HG03280 (cell line): ENCODE data around the gene RUNX2.

Experiments
- ATAC-seq: cut with Tn5 transposase; IDR thresholded peaks from one replicate; pipeline ENCODE4 v1.9.1; 2021; ENCODE audit warnings: mild to moderate bottlenecking, moderate library complexity; ENCODE audit not compliant: unreplicated experiment

The RUNX2 gene

GRCh38 chr6:45351076-45351475 lies 22.9 kb downstream of the RUNX2 start:
- no peak for ATAC-seq

- no peak for ATAC-seq
Observed at GRCh38 chr6:45351667-45352066, 23.5 kb downstream of the RUNX2 start.

GRCh38 chr6:45353654-45354053 lies 25.5 kb downstream of the RUNX2 start:
- no peak for ATAC-seq

GRCh38 chr6:45364466-45364865 lies 36.3 kb downstream of the RUNX2 start:
- ATAC-seq: no peak

GRCh38 chr6:45365036-45365435 lies 36.9 kb downstream of the RUNX2 start:
- no peak for ATAC-seq

- no peak for ATAC-seq
Observed at GRCh38 chr6:45366534-45366933, 38.4 kb downstream of the RUNX2 start.

GRCh38 chr6:45367999-45368398 lies 39.9 kb downstream of the RUNX2 start:
- ATAC-seq: no peak

- ATAC-seq: no peak
Observed at GRCh38 chr6:45369870-45370269, 41.7 kb downstream of the RUNX2 start.

- ATAC-seq: no peak
Observed at GRCh38 chr6:45371924-45372573, 43.9 kb downstream of the RUNX2 start.

GRCh38 chr6:45375449-45375848 lies 47.3 kb downstream of the RUNX2 start:
- no peak for ATAC-seq

GRCh38 chr6:45376310-45377042 lies 48.3 kb downstream of the RUNX2 start:
- ATAC-seq: no peak

GRCh38 chr6:45377043-45377553 lies 49.0 kb downstream of the RUNX2 start:
- peak; percentile 9 for ATAC-seq

- peak; percentile 92 for ATAC-seq
Observed at GRCh38 chr6:45377554-45378333, 49.6 kb downstream of the RUNX2 start, which contains the start of gene SUPT3H. TSS of gene SUPT3H (minus strand) at chr6:45377934.

GRCh38 chr6:45378334-45378926 lies 50.3 kb downstream of the RUNX2 start:
- peak; percentile 17 for ATAC-seq

GRCh38 chr6:45382391-45382790 lies 54.3 kb downstream of the RUNX2 start:
- no peak for ATAC-seq

- ATAC-seq: no peak
Observed at GRCh38 chr6:45386501-45386900, 58.4 kb downstream of the RUNX2 start.

- no peak for ATAC-seq
Observed at GRCh38 chr6:45387236-45387635, 59.1 kb downstream of the RUNX2 start.

- ATAC-seq: no peak
Observed at GRCh38 chr6:45388328-45388727, 60.2 kb downstream of the RUNX2 start.

- ATAC-seq: no peak
Observed at GRCh38 chr6:45394586-45395095, 66.5 kb downstream of the RUNX2 start.

GRCh38 chr6:45398075-45398813 lies 70.1 kb downstream of the RUNX2 start:
- ATAC-seq: no peak
